Measurements from ENCODE around the gene PHLDA1.
A peak's percentile ranks its signal among the peaks of the same experiment; 100 is the strongest.

PHLDA1 gene

GRCh38 chr12:76041406-76041805 is 9.8 kb upstream of the PHLDA1 start:
- in situ Hi-C loops (cut with HindIII; ENCODE audit: low sequenced_read_pairs), result no loop called here
- DNase-seq (ENCODE audit: low read depth, low spot score), result no peak
- no peak for TF ChIP-seq CTCF (IDR thresholded peaks at IDR 0.05; ENCODE audit: low read depth, low read length)
- no peak overlapping the region for H3K4me3 ChIP-seq (ENCODE audit: low read depth, low read length)

- H3K4me3 ChIP-seq (ENCODE audit: low read depth, low read length), result no peak overlapping the region
- TF ChIP-seq CTCF (IDR thresholded peaks at IDR 0.05; ENCODE audit: low read depth, low read length), result no peak
- in situ Hi-C loops (cut with HindIII; ENCODE audit: low sequenced_read_pairs), result no loop called here
- DNase-seq (ENCODE audit: low read depth, low spot score), result no peak
Measured at GRCh38 chr12:76040461-76040860, 8.9 kb upstream of the PHLDA1 start.

- in situ Hi-C loops (cut with HindIII; ENCODE audit: low sequenced_read_pairs), result no loop called here
- no peak for TF ChIP-seq CTCF (IDR thresholded peaks at IDR 0.05; ENCODE audit: low read depth, low read length)
- no peak for DNase-seq (ENCODE audit: low read depth, low spot score)
- H3K4me3 ChIP-seq (ENCODE audit: low read depth, low read length), result no peak overlapping the region
Measured at GRCh38 chr12:76038176-76038575, 6.6 kb upstream of the PHLDA1 start.

- in situ Hi-C loops (cut with HindIII; ENCODE audit: low sequenced_read_pairs), result no loop called here
- peak; percentile 78 for TF ChIP-seq CTCF (IDR thresholded peaks at IDR 0.05; ENCODE audit: low read depth, low read length)
- peak; percentile 87 for DNase-seq (ENCODE audit: low read depth, low spot score)
- H3K4me3 ChIP-seq (ENCODE audit: low read depth, low read length), result no peak overlapping the region
Measured at GRCh38 chr12:76037130-76038103, 5.8 kb upstream of the PHLDA1 start.

GRCh38 chr12:76035045-76035444 is 3.5 kb upstream of the PHLDA1 start:
- in situ Hi-C loops (cut with HindIII; ENCODE audit: low sequenced_read_pairs), result no loop called here
- DNase-seq (ENCODE audit: low read depth, low spot score), result no peak
- TF ChIP-seq CTCF (IDR thresholded peaks at IDR 0.05; ENCODE audit: low read depth, low read length), result no peak
- no peak overlapping the region for H3K4me3 ChIP-seq (ENCODE audit: low read depth, low read length)

- peak overlapping the region; percentile 98 for H3K4me3 ChIP-seq (ENCODE audit: low read depth, low read length)
- no peak for TF ChIP-seq CTCF (IDR thresholded peaks at IDR 0.05; ENCODE audit: low read depth, low read length)
- DNase-seq (ENCODE audit: low read depth, low spot score), result peak; percentile 45
- in situ Hi-C loops (cut with HindIII; ENCODE audit: low sequenced_read_pairs), result no loop called here
Measured at GRCh38 chr12:76033081-76034011, 1.8 kb upstream of the PHLDA1 start.

Data from astrocyte of the spinal cord (primary cell).